DLD1 (cell line): ENCODE measurements around the gene DCST1.

Experiments
- in situ Hi-C: cut with HindIII; loops from 2 replicates; pipeline ENCODE4 v1.10.0; 2017; ENCODE audit warnings: low sequenced_read_pairs

The DCST1 gene

DNA sequence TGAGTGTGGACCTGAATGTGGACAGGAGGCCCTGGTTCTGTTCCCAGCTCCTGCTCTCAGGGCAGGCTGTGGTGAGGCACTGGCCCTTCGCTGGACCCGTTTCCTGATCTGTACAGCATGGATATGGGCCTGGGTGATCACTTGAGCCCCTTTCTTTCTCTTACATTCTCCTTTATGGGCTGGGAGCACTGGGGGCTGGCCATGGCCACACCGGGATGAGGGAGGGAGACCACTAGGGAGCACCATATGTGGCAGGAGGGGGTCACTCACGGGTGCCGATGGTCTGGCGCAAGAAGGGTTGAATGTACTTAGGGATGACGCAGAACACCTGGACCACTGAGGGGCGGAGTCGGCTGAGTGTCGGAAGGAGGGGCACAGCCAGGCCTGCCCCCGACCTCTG lies 2.7 kb upstream of the DCST1 start:
- in situ Hi-C loops, result no loop called here

DNA sequence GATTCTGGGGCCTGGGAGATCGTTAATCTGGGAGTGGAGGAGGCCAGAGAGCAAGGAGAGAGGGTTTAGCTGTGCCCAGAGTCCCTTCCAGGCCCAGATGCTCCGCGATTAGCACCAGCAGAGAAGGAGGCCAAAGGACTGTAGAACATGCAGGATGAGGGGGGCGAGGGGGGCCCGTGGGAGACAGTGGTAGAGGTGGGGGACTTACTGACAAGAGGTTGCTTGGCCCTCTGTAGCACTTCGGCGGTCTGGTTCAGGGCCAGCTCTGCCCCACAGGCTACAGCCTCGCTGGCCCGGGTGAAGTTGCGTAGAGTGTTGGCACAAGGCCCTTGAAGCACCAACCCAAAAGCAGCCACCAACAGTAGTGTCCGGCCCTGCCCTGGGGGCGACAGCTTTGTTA lies 738 bp upstream of the DCST1 start:
- in situ Hi-C loops, result no loop called here

DNA sequence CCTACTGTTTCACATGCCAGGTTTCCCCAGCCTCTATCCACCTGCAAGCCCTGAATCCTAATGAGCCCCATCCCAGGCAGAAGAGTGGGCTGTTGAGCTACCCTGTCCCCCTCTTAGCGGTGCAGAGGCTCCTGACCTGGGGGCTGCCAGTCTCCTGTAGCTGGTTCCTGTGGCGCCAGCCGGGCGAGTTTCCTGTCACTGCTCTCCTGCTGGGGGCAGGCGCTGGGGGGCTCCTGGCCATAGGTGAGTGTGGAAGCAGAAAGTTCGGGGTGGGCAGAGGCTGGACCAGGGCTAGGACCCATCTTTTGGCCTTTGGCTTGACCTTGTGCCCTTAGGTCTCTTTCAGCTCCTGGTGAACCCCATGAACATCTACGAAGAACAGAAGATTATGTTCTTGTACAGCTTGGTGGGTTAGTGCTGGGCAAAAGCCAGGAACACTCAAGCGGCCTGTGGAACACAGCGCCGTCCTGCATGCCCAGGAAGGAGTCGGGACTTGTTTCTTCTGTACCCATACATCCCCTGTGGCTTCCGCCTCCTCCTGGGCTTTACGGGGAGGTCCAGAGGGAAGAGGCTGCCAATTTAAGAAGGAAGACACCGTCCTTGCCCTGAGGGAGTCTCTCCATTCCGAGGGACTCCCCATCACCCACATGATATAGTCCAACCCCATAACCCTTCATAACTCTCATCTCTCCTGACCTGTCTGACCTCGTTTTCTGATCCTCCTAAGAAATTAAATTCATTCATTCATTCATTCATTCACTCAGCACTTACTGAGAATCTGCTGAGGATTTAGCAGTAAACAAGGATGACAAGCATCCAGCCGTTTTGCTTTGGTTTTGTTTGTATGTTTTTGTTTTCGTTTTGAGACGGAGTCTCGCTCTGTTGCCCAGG lies 939 bp downstream of the DCST1 start:
- in situ Hi-C loops, result no loop called here

- in situ Hi-C loops, result no loop called here
Measured at GRCh38 chr1:155035936-155036335, 2.3 kb downstream of the DCST1 start.

GRCh38 chr1:155037043-155037442 lies 3.4 kb downstream of the DCST1 start:
- in situ Hi-C loops, result no loop called here

- in situ Hi-C loops, result no loop called here
Measured at GRCh38 chr1:155037851-155038441, 4.3 kb downstream of the DCST1 start.

GRCh38 chr1:155038602-155039307 lies 5.1 kb downstream of the DCST1 start:
- in situ Hi-C loops, result no loop called here

GRCh38 chr1:155039308-155039669 lies 5.7 kb downstream of the DCST1 start:
- in situ Hi-C loops, result no loop called here

DNA sequence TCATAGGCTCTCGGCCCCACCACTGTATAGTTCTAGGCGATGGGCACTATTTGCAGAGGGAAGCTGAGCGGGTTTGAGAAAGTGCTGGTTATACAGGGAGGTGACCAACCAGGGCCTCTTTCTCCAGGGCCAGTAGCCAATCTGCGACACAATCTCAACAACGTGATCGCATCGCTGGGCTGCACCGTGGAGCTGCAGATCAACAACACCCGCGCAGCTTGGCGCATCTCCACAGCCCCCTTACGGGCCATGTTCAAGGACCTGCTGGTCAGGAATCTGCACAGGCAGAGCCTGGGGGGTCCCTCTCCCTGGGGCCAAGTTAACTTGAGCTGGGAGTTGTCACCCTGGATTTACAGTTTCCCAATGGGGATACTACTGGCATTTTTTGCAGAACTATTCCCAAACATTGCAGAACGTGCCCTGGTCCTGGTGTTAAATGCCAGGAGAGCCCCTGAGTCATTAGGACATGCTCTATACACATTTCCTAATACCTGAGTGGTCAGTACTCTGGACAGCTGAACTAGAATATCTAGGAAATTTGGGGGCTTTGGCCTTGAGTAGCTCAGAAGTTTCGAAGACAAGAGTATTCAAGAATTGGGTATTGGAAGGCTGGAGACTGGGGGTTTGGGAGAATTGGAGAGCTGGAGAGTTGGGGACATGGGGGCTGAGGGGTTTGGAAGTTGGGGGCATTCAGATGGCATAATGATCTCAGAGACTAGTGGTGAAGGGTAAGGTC lies 6.9 kb downstream of the DCST1 start:
- in situ Hi-C loops, result no loop called here

- in situ Hi-C loops, result no loop called here
Measured at GRCh38 chr1:155042789-155043188, 9.2 kb downstream of the DCST1 start.

DNA sequence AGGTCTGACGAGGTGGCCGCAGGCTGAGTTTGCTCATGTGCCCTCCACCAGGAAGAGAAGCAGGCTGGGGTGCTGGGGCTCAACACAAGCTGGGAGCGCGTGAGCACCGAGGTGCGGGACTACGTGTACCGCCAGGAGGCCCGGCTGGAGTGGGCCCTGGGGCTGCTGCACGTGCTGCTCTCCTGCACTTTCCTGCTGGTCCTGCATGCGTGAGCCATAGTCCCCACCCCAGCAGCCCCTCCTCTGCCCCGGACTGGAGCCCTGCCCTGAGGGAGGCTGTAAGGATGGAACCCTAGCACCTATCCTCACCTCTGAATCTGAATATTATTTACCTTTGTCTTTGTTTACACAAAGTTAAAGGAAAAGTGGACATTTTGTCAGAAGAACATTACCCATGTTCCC lies 9.7 kb downstream of the DCST1 start:
- in situ Hi-C loops, result no loop called here

DNA sequence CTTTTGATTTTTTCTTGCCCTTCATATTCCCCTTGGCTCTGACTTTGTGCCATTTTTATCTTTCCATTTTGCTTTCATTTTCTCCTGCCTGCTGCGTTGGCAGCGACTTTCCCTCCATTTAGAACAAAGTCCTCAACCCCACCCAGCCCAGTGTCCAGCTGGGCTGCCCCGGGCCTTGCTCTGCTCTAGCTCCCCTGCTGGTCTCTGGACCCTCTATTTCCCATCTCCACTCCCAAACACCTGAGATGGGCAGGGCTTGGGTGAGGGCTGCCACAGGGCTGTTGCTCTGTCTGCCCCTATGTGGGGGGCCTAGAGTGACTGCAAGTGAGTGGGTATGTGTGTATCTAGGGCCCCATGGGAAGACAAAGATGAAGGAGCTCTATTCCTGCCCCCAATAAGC lies 10.2 kb downstream of the DCST1 start:
- in situ Hi-C loops, result no loop called here

DNA sequence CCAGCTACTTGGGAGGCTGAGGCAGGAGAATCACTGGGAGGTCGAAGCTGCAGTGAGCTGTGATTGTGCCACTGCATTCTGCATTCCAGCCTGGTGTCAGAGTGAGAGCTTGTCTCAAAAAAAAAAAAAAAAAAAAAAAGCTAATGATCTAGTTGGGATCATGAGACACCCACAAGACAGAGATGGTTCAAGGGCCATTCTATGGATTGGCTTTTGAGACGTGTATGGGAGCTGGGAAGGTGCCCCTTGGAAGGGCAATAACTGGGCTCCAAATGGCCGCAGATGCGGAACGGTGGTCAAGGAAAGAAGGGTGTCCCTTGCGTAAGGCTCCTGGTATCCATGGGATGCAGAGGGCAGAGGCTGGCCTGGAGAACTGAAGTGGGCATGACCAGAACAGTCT lies 10.7 kb downstream of the DCST1 start:
- in situ Hi-C loops, result no loop called here

DNA sequence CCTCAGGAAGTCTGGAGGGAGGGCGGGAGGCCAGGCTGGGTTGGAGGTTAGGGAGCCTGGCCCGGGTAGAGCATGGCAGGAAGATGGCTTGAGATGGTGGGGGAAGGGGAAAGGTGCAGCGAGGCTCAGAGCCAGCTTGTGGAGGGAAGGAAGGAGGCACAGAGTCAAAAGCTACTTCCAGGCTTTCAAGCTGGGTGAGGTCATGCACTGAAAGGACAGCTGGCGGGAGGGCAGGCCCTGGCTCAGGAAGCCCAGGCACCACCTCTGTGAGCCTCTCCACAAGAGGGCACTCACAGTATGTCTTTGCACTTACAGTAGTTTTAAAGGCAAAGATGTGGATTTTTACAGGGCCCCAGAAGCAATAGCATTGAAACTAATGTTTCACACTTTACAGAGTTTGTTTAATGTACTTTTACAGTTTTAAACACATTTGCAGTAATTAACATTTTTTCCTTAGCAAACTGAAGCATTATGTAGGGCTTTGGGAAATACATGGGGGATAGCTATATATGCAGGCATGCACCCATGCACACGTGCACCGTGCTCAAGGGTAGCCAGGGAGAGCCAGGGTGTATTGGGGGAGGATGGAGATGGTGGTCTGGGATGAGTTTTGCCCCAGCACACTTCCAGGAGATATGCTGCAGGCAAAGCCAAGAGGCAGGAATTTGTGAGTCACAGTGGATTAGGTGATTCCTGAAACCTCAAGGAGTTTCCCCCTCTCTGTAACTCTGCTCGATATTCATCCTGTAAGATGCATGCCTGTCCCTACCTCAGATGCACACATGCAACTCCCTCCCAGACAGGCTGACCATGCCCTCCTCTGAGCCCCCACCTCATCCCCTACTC lies 11.4 kb downstream of the DCST1 start:
- in situ Hi-C loops, result no loop called here

- in situ Hi-C loops, result no loop called here
Measured at GRCh38 chr1:155048449-155049334, 15.1 kb downstream of the DCST1 start.

DNA sequence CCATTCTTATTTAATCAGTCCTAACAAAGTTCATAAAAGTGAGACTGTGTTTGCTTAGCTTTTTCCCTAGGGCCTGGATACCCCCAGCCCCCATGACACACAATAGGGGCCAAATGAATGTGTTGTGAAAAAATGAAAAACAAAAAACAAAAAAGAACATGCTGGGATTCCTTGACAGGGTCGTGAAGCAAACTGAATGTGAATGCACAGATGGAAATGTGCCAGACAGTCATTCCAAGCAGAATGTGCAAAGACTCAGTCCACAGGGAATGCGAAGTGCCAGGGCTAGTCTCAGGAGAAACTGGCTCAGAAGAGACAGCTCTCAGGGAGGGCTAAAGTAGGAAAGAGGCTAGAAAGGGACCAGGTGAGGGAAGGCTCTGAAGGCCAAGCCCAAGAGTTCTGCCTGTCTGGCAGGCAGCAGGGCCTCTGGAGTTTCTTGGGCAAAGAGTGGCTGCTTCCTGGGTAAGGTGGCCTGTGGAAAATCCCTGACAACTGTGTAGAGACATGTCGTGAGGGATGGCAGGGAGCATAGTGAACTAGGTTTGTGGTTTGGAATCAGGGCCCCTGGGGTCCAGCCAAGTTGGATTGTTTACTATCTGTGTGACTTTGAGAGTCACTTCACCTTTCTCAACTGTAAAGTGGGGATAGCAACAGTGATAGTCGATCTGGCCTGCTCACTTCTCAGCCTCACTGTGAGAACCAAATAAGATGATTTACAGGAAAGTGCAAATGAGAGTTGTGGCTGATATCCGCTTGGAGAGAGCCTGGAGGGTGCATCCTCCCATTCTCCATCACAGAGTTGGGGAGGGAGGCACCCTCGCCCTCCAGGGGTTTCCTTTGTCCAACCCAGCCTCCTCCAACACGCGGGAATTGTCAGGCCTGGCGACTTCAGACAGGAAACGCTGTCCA lies 16.3 kb downstream of the DCST1 start:
- in situ Hi-C loops, result no loop called here

DNA sequence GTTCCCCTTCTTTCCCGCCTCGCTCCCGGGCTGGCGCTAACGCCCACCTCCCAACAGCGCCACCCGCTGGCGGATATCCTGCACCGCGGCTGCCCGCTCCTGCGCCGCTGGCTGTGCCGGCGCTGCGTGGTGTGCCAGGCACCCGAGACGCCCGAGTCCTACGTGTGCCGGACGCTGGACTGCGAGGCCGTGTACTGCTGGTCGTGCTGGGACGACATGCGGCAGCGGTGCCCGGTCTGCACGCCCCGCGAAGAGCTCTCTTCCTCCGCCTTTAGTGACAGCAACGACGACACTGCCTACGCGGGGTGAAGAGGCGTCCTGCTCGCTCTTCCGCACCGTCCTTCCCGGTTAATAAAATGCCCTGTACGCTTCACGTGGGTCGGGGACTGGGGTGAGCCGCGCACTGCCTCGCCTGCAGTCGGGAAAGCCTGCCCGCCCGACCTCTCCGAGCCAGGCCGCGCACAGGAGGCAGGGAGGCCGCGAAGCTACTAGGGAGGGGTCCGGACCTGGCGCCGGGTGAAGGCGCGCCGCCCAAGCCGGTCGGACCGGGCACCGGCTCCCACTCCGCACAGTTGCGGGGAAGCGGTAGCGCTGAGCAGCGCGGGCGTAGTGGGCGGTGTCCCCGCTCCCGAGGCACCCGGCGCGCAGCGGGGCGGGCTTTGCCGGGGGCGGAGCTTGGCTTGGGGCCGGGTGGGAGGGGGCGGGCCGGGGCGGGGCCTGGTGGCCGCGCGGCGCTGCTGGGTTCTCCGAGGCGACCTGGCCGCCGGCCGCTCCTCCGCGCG lies 17.1 kb downstream of the DCST1 start, which contains the start of gene ADAM15:
Gene ADAM15 (plus strand): TSS at position 757 of the 782 bp plus-strand sequence. CDS start 71 bp downstream, outside the sequence.
- in situ Hi-C loops, result no loop called here
